ENCODE results near the gene ATMIN.

ATMIN gene

DNA sequence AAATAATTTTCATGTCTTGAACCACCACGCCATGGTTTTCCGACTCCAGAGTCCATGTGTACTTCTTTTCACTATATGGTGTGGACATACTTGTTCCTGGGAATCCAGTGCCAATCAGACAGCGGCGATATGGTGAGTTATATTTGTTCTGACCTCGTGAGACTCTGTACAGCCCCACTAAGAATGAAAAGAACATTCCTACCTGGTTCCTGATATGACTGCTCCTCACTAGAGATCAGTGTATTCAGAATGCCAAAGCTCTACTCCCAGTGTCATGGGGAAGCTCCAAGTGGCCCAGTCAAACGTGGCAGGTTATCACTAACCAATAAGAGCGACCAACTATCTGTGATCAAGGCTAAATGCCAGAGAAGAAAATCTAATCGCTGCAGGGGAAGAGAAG, 35.3 kb downstream of the ATMIN start:
- no peak for DNase-seq (ENCODE audit: low spot score)

DNA sequence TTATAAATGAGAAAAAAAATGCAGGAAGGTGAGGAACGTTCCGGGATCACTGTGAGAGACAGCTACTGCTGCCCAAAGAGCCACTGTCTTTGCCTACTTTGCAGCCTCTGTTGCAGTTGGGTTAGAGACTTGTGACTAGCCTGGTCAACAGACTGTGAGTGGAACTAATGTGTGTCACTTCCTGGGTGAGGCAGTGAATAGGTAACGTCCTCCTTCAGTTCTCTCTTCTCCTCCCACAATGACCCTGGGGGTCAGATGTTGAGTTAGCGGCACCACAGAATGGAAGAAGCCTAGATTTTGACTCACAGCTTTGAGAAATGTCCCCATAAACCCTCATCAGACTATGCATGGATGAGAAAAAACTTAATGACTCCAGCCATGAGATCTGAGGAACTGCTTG, 36.2 kb downstream of the ATMIN start:
- no peak for DNase-seq (ENCODE audit: low spot score)

GRCh38 chr16:81073560-81074330, 38.1 kb downstream of the ATMIN start:
- DNase-seq (ENCODE audit: low spot score): no peak

DNA sequence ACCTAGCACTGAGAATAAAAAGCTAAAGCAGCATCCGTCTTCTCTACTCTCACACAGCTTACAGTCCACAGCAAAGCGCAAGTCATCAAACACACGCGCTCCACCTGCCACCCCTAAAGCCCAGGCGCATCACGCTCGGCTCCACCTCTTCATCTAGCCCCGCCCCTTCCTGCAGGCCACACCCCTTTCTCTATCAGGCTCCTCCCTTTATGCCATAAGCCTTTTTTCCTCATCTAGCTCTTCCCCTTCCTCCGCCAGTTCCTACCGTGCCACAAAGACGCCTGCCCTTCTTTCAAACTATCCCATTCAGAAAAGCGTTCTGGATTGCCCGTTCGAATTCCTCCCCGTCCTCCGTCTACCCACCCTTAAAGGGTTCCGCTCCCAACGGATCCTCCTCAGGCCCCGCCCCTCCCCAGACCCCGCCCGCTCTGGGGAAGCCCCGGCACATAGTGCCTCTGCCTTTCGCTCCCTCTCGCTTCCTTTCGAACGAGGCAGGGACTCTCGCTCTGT, 41.0 kb downstream of the ATMIN start:
- peak; percentile 88 for DNase-seq (ENCODE audit: low spot score)

- DNase-seq (ENCODE audit: low spot score): peak; percentile 99
These were observed 41.7 kb downstream of the ATMIN start, which contains the start of gene C16orf46 for GRCh38 chr16:81077076-81077940. Gene C16orf46, minus strand, starts transcription at chr16:81077238. Its CDS starts 13,283 bp downstream, at chr16:81063955.

DNA sequence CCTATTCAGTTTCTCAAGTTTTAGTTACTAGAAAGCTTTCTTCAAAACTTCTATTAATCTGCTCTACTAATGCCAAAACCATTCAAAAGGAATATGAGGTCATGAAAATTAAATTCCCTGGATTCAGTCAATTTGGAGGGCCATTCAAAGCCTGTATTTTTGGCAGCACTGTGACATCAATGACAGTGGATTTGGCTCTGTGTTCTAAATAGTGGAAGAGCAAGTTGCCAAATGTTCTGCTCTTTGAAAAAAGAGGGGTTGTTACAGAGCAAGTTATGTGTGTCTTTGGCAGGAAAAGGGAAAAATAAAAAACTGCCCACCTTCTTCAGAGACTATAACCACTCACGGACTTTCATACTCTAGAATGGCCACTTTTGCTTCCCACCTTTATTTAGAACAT, 44.6 kb downstream of the ATMIN start:
- no peak for DNase-seq (ENCODE audit: low spot score)

- no peak for DNase-seq (ENCODE audit: low spot score)
These were observed 45.4 kb downstream of the ATMIN start for GRCh38 chr16:81081014-81081413.

GRCh38 chr16:81088836-81089235, 53.2 kb downstream of the ATMIN start:
- no peak for DNase-seq (ENCODE audit: low spot score)

GRCh38 chr16:81094771-81095251, 59.2 kb downstream of the ATMIN start:
- no peak for DNase-seq (ENCODE audit: low spot score)

GRCh38 chr16:81095653-81095952, 60.0 kb downstream of the ATMIN start:
- no peak for DNase-seq (ENCODE audit: low spot score)

DNA sequence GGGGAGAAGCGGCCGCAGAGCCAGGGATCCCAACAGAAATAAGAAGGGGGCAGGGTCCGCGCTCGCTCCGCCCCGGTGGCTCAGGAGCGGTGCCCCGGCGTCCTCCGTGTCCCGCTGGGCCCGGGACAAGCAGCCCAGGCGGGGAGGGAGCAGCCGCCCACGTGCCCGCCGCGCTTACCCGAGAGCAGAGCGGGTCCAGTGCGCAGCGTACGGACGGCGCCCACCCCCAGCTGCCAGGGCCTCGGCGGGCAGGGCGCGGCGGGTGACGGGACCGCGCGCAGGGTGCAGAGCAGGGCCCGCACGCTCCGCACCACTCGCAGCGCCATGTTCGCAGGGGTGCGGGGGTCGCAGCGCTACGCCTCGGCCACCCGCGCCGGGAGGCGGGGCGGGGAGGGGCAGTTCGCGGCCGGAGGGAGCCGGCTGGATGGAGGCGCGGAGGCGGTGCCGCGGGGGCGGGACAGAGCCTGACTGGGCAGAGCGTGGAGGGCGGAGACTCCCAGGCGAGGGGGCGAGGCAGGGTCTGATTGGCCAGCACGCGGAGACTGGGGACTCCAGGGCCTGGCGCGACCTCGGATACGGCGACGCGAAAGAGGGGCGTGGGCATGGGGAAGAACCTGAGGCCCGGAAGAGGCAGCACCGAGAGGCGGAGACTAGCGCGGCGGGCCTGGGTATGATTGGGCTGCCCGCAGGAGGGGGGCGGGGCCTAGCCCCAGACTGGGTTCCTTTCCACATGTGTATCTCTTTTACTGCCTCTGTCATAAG, 60.5 kb downstream of the ATMIN start, which contains the start of gene GCSH:
Gene GCSH (minus strand): TSS at position 443 of the 762 bp plus-strand sequence. CDS start 117 bp downstream, at position 326.
- peak; percentile 100 for DNase-seq (ENCODE audit: low spot score)

GRCh38 chr16:81096715-81097208, 61.1 kb downstream of the ATMIN start:
- no peak for DNase-seq (ENCODE audit: low spot score)
